ENCODE measurements around the gene TMEM38A. TPM values are rescaled to one million over a fixed set of nuclear protein-coding genes. Genes with fewer than 3 reads are reported as not detected.

Gene TMEM38A
- total and polyA plus RNA-seq, 3 donors from 2014 or later: 12.5 to 18.8 (median 17.7) TPM

DNA sequence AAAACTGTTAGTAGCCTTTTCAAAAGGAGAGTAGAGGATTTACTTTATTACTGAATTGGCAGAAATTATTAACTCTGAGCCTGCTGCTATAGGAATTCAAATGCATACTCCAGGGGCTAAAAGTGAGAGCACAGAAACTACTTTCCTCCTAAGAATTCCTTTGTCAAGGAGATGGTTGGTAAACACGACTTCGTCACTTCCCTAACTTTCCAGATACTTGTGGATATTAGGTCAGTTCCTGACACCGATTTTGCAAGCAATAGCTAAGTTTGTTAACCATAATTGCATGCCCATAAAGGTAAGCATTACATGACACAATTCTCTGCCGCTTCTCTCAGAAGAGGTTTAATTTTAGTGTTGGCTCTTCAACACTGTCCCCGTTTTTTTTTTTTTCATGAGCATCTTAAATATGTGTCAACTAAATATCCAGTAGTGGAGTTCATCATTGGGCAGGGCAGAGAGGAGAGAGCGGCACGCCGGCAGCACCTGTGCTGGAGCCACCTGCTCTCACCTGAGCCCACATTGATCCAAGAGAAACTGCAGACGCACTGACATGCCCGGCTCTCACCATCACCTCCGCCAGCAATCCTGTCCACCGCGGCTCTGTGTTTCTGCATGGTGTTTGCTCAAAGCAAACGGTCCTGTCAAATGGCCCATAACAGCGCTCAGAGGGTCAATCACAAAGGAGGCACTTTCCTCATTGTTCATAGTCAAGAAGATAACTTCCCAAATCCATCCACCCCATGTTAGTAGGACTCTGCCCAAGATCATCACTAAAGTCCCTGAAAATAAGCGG is 35.6 kb upstream of the TMEM38A start:
- Histone ChIP-seq H3K36me3 (ENCODE audit: low read depth, missing control alignments) (no peaks in the 10 kb centered on the region), H3K9me3 (no peaks in the 10 kb centered on the region), H3K4me1 (peaks cover 29% of the 10 kb centered on the region), H3K27me3 (no peaks in the 10 kb centered on the region), H3K27ac (no peak overlapping the region), H3K4me3 (no peak overlapping the region)
- intact Hi-C loops (cut with DNase I; ENCODE audit: low total_unique reads): no loop called here
- WGBS, 2 donors: 62 to 68% methylated on average over 16 of the region's 16 CpGs
- TF ChIP-seq, protein P1, sequence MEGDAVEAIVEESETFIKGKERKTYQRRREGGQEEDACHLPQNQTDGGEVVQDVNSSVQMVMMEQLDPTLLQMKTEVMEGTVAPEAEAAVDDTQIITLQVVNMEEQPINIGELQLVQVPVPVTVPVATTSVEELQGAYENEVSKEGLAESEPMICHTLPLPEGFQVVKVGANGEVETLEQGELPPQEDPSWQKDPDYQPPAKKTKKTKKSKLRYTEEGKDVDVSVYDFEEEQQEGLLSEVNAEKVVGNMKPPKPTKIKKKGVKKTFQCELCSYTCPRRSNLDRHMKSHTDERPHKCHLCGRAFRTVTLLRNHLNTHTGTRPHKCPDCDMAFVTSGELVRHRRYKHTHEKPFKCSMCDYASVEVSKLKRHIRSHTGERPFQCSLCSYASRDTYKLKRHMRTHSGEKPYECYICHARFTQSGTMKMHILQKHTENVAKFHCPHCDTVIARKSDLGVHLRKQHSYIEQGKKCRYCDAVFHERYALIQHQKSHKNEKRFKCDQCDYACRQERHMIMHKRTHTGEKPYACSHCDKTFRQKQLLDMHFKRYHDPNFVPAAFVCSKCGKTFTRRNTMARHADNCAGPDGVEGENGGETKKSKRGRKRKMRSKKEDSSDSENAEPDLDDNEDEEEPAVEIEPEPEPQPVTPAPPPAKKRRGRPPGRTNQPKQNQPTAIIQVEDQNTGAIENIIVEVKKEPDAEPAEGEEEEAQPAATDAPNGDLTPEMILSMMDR (IDR thresholded peaks at IDR 0.05): no peak
- DNase-seq: no peak

DNA sequence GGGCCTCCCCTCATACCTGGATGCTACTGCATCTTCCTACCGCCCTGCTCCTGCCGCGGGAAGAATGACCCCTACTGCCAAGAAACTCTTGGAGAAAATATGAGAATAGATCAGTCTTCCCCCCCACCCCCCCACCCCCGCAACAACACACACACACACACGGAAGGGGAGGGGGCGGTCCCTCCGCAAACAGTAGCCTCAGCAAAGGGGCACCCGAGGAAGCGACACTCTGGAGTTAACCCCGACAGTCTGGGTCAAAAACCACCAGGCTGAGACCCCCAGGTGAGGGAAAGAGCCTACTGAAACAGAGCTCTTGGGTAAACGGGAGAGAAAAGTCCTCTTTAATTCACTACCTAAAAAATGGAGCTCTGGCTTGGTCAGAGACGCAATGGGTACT is 34.1 kb upstream of the TMEM38A start:
- Histone ChIP-seq H3K36me3 (ENCODE audit: low read depth, missing control alignments) (no peaks in the 10 kb centered on the region), H3K9me3 (no peaks in the 10 kb centered on the region), H3K4me1 (peaks cover 29% of the 10 kb centered on the region), H3K4me3 (peak overlapping the region; percentile 98 to 100), H3K27me3 (no peaks in the 10 kb centered on the region), H3K27ac (peak overlapping the region; percentile 90 to 91)
- intact Hi-C loops (cut with DNase I; ENCODE audit: low total_unique reads): no loop called here
- TF ChIP-seq, protein P1 (IDR thresholded peaks at IDR 0.05): no peak
- TF ChIP-seq POLR2A (IDR thresholded peaks at IDR 0.05): no peak
- WGBS, 2 donors: 1 to 2% methylated on average over 8 to 12 of the region's 12 CpGs
- DNase-seq: no peak

- Histone ChIP-seq H3K4me3 (peak overlapping the region; percentile 98 to 100), H3K9me3 (no peaks in the 10 kb centered on the region), H3K36me3 (ENCODE audit: low read depth, missing control alignments) (no peaks in the 10 kb centered on the region), H3K27ac (peak overlapping the region; percentile 90 to 91), H3K4me1 (peaks cover 29% of the 10 kb centered on the region), H3K27me3 (no peaks in the 10 kb centered on the region)
- 0 to 1% methylated on average over 32 to 49 of the region's 52 CpGs for WGBS, 2 donors
- intact Hi-C loops (cut with DNase I; ENCODE audit: low total_unique reads): no loop called here
- TF ChIP-seq, protein P1 (IDR thresholded peaks at IDR 0.05): no peak
- no peak for TF ChIP-seq POLR2A (IDR thresholded peaks at IDR 0.05)
- no peak for DNase-seq
Observed at GRCh38 chr19:16627193-16627927, 33.6 kb upstream of the TMEM38A start.

- no peaks in the 10 kb centered on the region for H3K36me3 ChIP-seq (ENCODE audit: low read depth, missing control alignments)
- H3K4me3 ChIP-seq: peak overlapping the region; percentile 98 to 100
- WGBS, 2 donors: 0% methylated on average over 10 of the region's 38 CpGs; no CpG with 5 or more reads in 1 of the 2 donors
- TF ChIP-seq POLR2A (IDR thresholded peaks at IDR 0.05): no peak
- TF ChIP-seq, protein P1 (IDR thresholded peaks at IDR 0.05): no peak
- no peaks in the 10 kb centered on the region for H3K9me3 ChIP-seq
- intact Hi-C loops (cut with DNase I; ENCODE audit: low total_unique reads): no loop called here
- H3K27ac ChIP-seq: peak overlapping the region; percentile 90 to 91
- H3K4me1 ChIP-seq: peaks cover 29% of the 10 kb centered on the region
- no peak for DNase-seq
- H3K27me3 ChIP-seq: no peaks in the 10 kb centered on the region
Observed at GRCh38 chr19:16627928-16628182, 33.1 kb upstream of the TMEM38A start.

Data from testis (tissue), 3 donors.